Sigmoid colon (tissue), 4 donors: ENCODE data around the gene DTNA.

Experiments used
- CTCF ChIP-seq, 4 experiments: fragments of 450-650 bp in 3 of 4; fragments of 200-600 bp in 1 of 4; IDR thresholded peaks; one replicate each; pipeline ENCODE4 v1.5.1; 2016 to 2019; ENCODE audit warnings: antibody characterized with exemption in 4 of 4, mild to moderate bottlenecking in 3 of 4, moderate library complexity in 2 of 4
- EP300 ChIP-seq, 4 donors: sonication (generic); formaldehyde crosslinking; IDR thresholded peaks; one replicate each; pipeline ENCODE4 v1.6.1; 2017; ENCODE audit warnings: antibody characterized with exemption in 4 of 4
- POLR2AphosphoS5 ChIP-seq, 4 donors: sonication (generic); formaldehyde crosslinking; IDR thresholded peaks; one replicate each; pipeline ENCODE4 v1.6.1; 2017; ENCODE audit warnings: antibody characterized with exemption in 4 of 4

DNA sequence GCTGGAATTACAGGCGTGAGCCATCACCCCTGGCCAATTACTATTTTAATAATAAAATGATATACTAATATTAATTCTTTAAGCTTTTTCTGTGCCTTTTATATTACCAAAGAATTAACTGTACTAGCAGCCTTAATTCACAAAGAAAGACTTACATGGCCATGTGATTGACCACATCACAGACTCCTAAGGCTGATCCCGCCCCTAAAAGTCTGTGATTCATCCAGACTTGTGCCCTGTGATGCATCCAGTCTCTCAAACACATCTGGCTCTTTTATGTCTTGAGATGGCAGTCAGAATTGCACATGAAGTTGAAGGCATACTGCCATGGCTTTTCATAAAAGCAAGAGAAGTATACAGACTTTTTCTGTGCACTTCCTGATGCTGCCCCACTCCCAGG is 91.7 kb downstream of the DTNA start:
- TF ChIP-seq CTCF (IDR thresholded peaks at IDR 0.05) (no peak), POLR2AphosphoS5 (IDR thresholded peaks at IDR 0.05) (no peak), EP300 (IDR thresholded peaks at IDR 0.05) (no peak)
